HG02884 (cell line): ENCODE data around the gene COA5.

Source experiments
- ATAC-seq: cut with Tn5 transposase; IDR thresholded peaks from one replicate; pipeline ENCODE4 v1.9.1; 2021; ENCODE audit warnings: mild to moderate bottlenecking, moderate library complexity; ENCODE audit not compliant: unreplicated experiment

The COA5 gene

GRCh38 chr2:98554116-98554861 is 54.0 kb downstream of the COA5 start:
- ATAC-seq: no peak

DNA sequence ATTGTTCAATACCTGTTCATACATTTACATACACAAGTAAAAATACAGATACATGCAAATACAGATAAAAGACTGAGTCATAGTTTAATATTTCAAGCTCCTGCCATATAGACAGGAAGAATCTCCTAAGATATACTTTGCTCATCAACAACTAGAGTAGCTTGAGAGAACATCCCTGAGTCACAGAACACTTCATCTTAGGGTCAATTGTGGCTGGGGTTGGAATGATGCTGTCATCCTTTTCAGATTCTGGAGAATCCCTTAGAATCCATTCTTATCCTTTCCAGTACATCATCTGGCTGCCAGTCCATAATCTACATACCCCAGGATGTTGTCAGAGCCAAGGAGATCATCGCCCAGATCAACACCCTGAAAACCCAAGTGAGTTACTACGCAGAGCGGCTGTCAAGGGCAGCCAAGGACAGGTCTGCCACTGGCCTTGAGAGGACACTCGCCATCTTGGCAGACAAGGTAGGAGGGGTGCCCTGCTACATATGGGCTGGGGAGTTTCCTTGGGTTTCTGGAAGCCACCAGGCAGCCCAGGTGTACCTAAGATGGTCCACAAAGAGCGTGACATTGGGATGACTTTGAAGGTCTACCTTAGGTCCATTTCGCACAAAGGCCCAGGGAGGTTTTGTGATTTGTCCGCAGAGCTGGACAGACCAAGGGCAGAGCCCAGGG is 55.7 kb downstream of the COA5 start:
- ATAC-seq: no peak

DNA sequence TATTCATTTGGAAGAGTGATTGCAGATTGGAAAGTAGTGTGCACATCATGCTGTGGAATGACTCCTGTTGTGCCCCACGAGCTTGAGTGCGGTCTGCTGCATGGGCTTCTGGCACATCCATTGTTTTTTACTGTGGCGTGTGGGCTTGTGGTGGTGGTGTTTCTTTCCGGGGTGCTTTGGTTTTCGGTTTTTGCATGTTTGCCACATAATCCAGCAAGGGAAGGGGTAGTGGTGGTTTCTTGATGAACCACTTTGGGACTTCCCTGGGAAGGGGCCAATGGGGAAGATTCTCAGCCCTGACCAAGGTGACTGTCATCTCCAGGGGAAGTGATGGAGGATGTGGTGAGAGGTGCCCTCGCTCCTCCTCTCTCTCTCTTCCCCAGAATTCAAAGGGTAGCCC is 57.0 kb downstream of the COA5 start:
- ATAC-seq: no peak

DNA sequence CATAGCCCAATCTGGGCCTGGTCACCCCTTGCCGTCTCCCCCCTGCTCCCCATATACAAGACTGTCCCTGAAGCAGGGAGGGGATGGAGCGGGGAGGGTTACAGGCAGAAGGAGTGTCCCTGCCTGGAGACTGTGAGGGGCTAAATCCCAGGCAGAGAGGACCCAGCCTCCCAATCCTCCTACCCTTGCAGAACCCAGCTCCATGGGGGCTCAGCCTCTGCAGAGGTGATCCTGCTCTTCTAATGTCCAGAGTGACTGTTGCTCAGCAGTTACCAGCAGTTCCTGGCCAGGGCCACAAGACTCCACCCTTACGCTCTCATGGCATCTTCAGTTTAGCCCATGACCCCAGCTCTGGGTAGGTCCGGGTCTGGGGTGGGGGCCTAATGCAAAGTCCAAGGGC is 58.1 kb downstream of the COA5 start:
- ATAC-seq: no peak
